Ovary (tissue), 9 donors: Measurements from ENCODE around the gene FABP7. TPM values are rescaled to one million over a fixed set of nuclear protein-coding genes. Genes with fewer than 3 reads are reported as not detected.

ENCODE experiments used
- DNase-seq, 5 donors: peaks; one replicate each; pipeline ENCODE4 v3.0.0-alpha.2; 2019 to 2020
- H3K27ac ChIP-seq, 2 donors: fragments of 200-600 bp; one replicate each; pipeline versions ENCODE4 v1.5.1 to v1.8.0; 2019 to 2022
- H3K27me3 ChIP-seq: fragments of 200-600 bp; one replicate; pipeline ENCODE4 v1.8.0; 2022
- H3K36me3 ChIP-seq: fragments of 200-600 bp; sonication (generic); one replicate; pipeline ENCODE4 v1.5.1; 2019
- H3K4me1 ChIP-seq: one replicate; pipeline ENCODE4 v1.8.1; 2013; ENCODE audit warnings: mild to moderate bottlenecking, moderate library complexity; ENCODE audit not compliant: insufficient read depth
- H3K4me3 ChIP-seq: fragments of 200-600 bp; sonication (generic); one replicate; pipeline ENCODE4 v1.5.1; 2017
- H3K9me3 ChIP-seq, 2 donors: fragments of 200-600 bp in 1 of 2; sonication (generic) in 1 of 2; one replicate each; pipeline versions ENCODE4 v1.5.1 to v1.8.1; 2013 to 2019; ENCODE audit warnings: mild to moderate bottlenecking in 1 of 2, moderate library complexity in 1 of 2
- EP300 ChIP-seq: sonication (generic); formaldehyde crosslinking; IDR thresholded peaks from one replicate; pipeline ENCODE4 v1.6.1; 2017; ENCODE audit warnings: antibody characterized with exemption
- POLR2A ChIP-seq: fragments of 450-650 bp; IDR thresholded peaks from one replicate; pipeline ENCODE4 v1.6.1; 2017; ENCODE audit warnings: antibody characterized with exemption, mild to moderate bottlenecking, moderate library complexity
- WGBS, 3 donors: extraction: QIAGEN DNeasy Blood & Tissue Kit in 1 of 3; methylation state at CpG; one replicate each; pipeline versions ENCODE4 v1.1.5 to v1.1.7; 2013 to 2017; 5-methylcytosine and 5-hydroxymethylcytosine counted together
- intact Hi-C, 4 donors: fragments of 100-400 bp; cut with DNase I; formaldehyde crosslinking; loops; one replicate each; pipeline versions ENCODE4 v1.11.0 to v1.15.1; 2022 to 2023
- polyA plus RNA-seq, 2 donors: library from polyadenylated mRNA; stranded (reverse); fragments of 200-250 nt in 1 of 2; fragments of 350-450 nt in 1 of 2; fragmentation: Illumina TruSeq in 1 of 2; extraction: RNeasy Lipid Tissue Mini Kit (QIAGEN cat#74804) in 1 of 2; gene quantifications; one replicate each; pipeline ENCODE4 v1.2.3, GENCODE V29; 2013 to 2014
- total RNA-seq, 7 donors: library from RNA; depleted of rRNA in 2 of 7; stranded (reverse); fragments of >200 nt in 2 of 7; fragmentation: NEBNext Ultra II Directional in 3 of 7; extraction: Animal tissue kit (Norgen Biotek cat#: 25700) in 3 of 7; gene quantifications; one replicate each; pipeline versions ENCODE4 v1.1.0 to v1.2.4, GENCODE V29; 2016 to 2023
- TF ChIP-seq, protein P1 (sequence below), 3 donors: fragments of 450-650 bp in 2 of 3; fragments of 200-600 bp in 1 of 3; IDR thresholded peaks; one replicate each; pipeline versions ENCODE4 v1.5.1 to v1.8.0; 2016 to 2022; ENCODE audit warnings: antibody characterized with exemption in 3 of 3, mild to moderate bottlenecking in 1 of 3
- donor health status: DM: no; HTN: no; CAD: no; lungs with moderate emphysema.
- donor health status: DM: no; HTN: no; CAD: no.
- donor health status: Bipolar disorder and iron deficiency.
- donor health status: DM: yes; HTN: yes; CAD: no.
- donor health status: DM: no; HTN: no; CAD: no.
- donor health status: DM: yes; HTN: yes; CAD: no.

The FABP7 gene
- total and polyA plus RNA-seq, 9 donors: not detected

DNA sequence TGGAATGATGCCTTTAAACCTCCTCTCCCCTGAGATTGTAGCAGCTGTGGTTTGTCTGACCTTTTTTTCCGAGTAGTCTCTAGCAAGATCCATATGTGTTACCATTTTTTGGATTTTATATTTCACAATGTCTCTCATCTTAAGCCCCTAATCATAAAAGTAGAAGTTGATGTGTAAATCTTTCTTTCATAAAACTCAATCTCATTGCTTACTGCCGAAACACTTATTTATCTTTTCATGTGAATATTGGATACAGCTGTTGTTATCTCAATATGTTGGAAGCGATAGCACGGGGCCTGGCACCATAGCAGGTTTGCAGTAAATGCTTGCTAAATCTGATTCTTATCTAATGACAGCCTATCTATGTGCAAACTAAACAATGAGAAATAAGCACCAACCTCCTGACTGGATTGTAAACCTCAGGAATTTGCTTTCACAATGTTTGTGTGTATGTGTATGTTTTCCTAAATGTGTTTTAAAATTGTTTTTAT lies 23.7 kb downstream of the FABP7 start:
- H3K27me3 ChIP-seq: no peaks in the 10 kb centered on the region
- H3K27ac ChIP-seq: no peak overlapping the region
- H3K9me3 ChIP-seq: no peaks in the 10 kb centered on the region
- H3K4me3 ChIP-seq: no peak overlapping the region
- TF ChIP-seq, protein P1, sequence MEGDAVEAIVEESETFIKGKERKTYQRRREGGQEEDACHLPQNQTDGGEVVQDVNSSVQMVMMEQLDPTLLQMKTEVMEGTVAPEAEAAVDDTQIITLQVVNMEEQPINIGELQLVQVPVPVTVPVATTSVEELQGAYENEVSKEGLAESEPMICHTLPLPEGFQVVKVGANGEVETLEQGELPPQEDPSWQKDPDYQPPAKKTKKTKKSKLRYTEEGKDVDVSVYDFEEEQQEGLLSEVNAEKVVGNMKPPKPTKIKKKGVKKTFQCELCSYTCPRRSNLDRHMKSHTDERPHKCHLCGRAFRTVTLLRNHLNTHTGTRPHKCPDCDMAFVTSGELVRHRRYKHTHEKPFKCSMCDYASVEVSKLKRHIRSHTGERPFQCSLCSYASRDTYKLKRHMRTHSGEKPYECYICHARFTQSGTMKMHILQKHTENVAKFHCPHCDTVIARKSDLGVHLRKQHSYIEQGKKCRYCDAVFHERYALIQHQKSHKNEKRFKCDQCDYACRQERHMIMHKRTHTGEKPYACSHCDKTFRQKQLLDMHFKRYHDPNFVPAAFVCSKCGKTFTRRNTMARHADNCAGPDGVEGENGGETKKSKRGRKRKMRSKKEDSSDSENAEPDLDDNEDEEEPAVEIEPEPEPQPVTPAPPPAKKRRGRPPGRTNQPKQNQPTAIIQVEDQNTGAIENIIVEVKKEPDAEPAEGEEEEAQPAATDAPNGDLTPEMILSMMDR (IDR thresholded peaks at IDR 0.05): no peak
- TF ChIP-seq EP300 (no peak), POLR2A (no peak)
- no peaks in the 10 kb centered on the region for H3K36me3 ChIP-seq
- H3K4me1 ChIP-seq: no peaks in the 10 kb centered on the region
- DNase-seq: no peak
- WGBS, 3 donors: 7 to 9% (median 8%) methylated on average over 4 of the region's 4 CpGs
- intact Hi-C loops: no loop called here

- Histone ChIP-seq H3K4me3 (no peak overlapping the region), H3K9me3 (no peaks in the 10 kb centered on the region), H3K27me3 (no peaks in the 10 kb centered on the region), H3K36me3 (no peaks in the 10 kb centered on the region), H3K4me1 (no peaks in the 10 kb centered on the region), H3K27ac (no peak overlapping the region)
- 34 to 45% (median 36%) methylated on average over 5 of the region's 5 CpGs for WGBS, 3 donors
- intact Hi-C loops: no loop called here
- TF ChIP-seq EP300 (no peak), POLR2A (no peak)
- TF ChIP-seq, protein P1 (IDR thresholded peaks at IDR 0.05): no peak
- no peak for DNase-seq
Measured at GRCh38 chr6:122804962-122805485, 25.5 kb downstream of the FABP7 start.

- Histone ChIP-seq H3K4me1 (no peaks in the 10 kb centered on the region), H3K27ac (no peak overlapping the region), H3K36me3 (no peaks in the 10 kb centered on the region), H3K27me3 (no peaks in the 10 kb centered on the region), H3K4me3 (no peak overlapping the region), H3K9me3 (no peaks in the 10 kb centered on the region)
- WGBS, 3 donors: 77 to 92% (median 80%) methylated on average over 2 of the region's 2 CpGs
- intact Hi-C loops: no loop called here
- TF ChIP-seq POLR2A (no peak), EP300 (no peak)
- TF ChIP-seq, protein P1 (IDR thresholded peaks at IDR 0.05): no peak
- no peak for DNase-seq
Measured at GRCh38 chr6:122806291-122806690, 26.8 kb downstream of the FABP7 start.

GRCh38 chr6:122808121-122808885 lies 28.8 kb downstream of the FABP7 start:
- TF ChIP-seq, protein P1 (IDR thresholded peaks at IDR 0.05): no peak
- TF ChIP-seq EP300: no peak
- TF ChIP-seq POLR2A: no peak
- no peaks in the 10 kb centered on the region for H3K27me3 ChIP-seq
- no peaks in the 10 kb centered on the region for H3K9me3 ChIP-seq
- no peaks in the 10 kb centered on the region for H3K36me3 ChIP-seq
- 92 to 96% (median 92%) methylated on average over 10 of the region's 10 CpGs for WGBS, 3 donors
- no peak overlapping the region for H3K4me3 ChIP-seq
- H3K27ac ChIP-seq: no peak overlapping the region
- no peaks in the 10 kb centered on the region for H3K4me1 ChIP-seq
- DNase-seq: no peak
- intact Hi-C loops: no loop called here
